HCT116 (cell line): Measurements from ENCODE around the gene SUPT20HL1. TPM values are rescaled to one million over a fixed set of nuclear protein-coding genes. Genes with fewer than 3 reads are reported as not detected.
A peak's percentile ranks its signal among the peaks of the same experiment; 100 is the strongest.

ENCODE experiments used
- ATAC-seq: fragments of 200-7000 bp; cut with Tn5 transposase; 2 replicates; pipeline ENCODE4 v1.9.1; 2020; ENCODE audit warnings: mild to moderate bottlenecking, moderate library complexity
- BruUV-seq: library from RNA; stranded (reverse); fragments of 400-500 nt; replicated peaks from 2 replicates; lab custom pipeline; 2021; lab: Mats Ljungman, UMichigan
- CTCF ChIA-PET: fragments of 300-600 bp; sonication (Branson Sonifier 250); formaldehyde crosslinking; loops from one replicate; lab custom pipeline; 2021; ENCODE audit warnings: antibody characterized with exemption; lab: Charles Lee
- POLR2A ChIA-PET: fragments of 300-600, 350-600 bp; sonication (Branson Sonifier 250); formaldehyde crosslinking; loops from one replicate; lab custom pipeline; 2021; ENCODE audit warnings: antibody characterized with exemption; lab: Charles Lee
- RAD21 ChIA-PET, 2 experiments: fragments of 300-600 bp; sonication (Branson Sonifier 250); formaldehyde crosslinking; loops; one replicate each; lab custom pipeline; 2023; ENCODE audit warnings: low total read pairs in 2 of 2; ENCODE audit not compliant: uncharacterized antibody in 2 of 2, unreplicated experiment in 2 of 2, low non-redundant PET in 1 of 2; lab: Charles Lee
- DNase-seq: peaks from one replicate; pipeline ENCODE4 v3.0.0-alpha.2; 2010; ENCODE audit warnings: low read depth, low spot score
- H2AFZ ChIP-seq: fragments of 200-600 bp; shearing (Covaris generic), sonication (generic); 2 replicates; pipeline ENCODE4 v1.6.1; 2017; ENCODE audit warnings: low read depth, mixed run types, mixed read lengths, antibody characterized with exemption, low read length; ENCODE audit not compliant: poor library complexity, severe bottlenecking
- H3K27ac ChIP-seq: 2 replicates; pipeline ENCODE4 v1.5.1; 2012; ENCODE audit warnings: low read depth, low read length
- H3K27me3 ChIP-seq: fragments of 200-600 bp; sonication (generic); 2 replicates; pipeline ENCODE4 v1.6.1; 2016; ENCODE audit warnings: mixed run types, low read length, mixed read lengths; ENCODE audit not compliant: insufficient read depth
- H3K36me3 ChIP-seq, 2 experiments: fragments of 200-500 bp in 1 of 2; fragments of 200-600 bp in 1 of 2; sonication (Bioruptor generic) in 1 of 2; sonication (generic) in 1 of 2; 2 replicates each; pipeline versions ENCODE4 v1.5.1 to v1.6.1; 2014 to 2016; ENCODE audit warnings: low read length in 2 of 2, inconsistent platforms in 1 of 2, mixed read lengths in 1 of 2, mixed run types in 1 of 2; ENCODE audit not compliant: insufficient read depth in 2 of 2, control insufficient read depth in 1 of 2
- H3K4me1 ChIP-seq, 2 experiments: fragments of 200-600 bp in 1 of 2; sonication (generic) in 1 of 2; 2 replicates each; pipeline versions ENCODE4 v1.5.1 to v1.6.1; 2012 to 2017; ENCODE audit warnings: low read length in 2 of 2, inconsistent platforms in 1 of 2, mild to moderate bottlenecking in 1 of 2, mixed read lengths in 1 of 2, mixed run types in 1 of 2, moderate library complexity in 1 of 2; ENCODE audit not compliant: insufficient read depth in 2 of 2, control insufficient read depth in 1 of 2
- H3K4me2 ChIP-seq: fragments of 200-600 bp; sonication (generic); 2 replicates; pipeline ENCODE4 v1.6.1; 2017; ENCODE audit warnings: mixed run types, low read length, mixed read lengths
- H3K4me3 ChIP-seq, 2 experiments: fragments of 200-600 bp in 1 of 2; sonication (generic) in 1 of 2; replicated peaks in 1 of 2; 2 replicates each; pipeline ENCODE4 v1.5.1; 2011 to 2016; ENCODE audit warnings: low read length in 2 of 2, control low read depth in 1 of 2, low read depth in 1 of 2, mild to moderate bottlenecking in 1 of 2, mixed read lengths in 1 of 2, mixed run types in 1 of 2
- H3K79me2 ChIP-seq: fragments of 200-600 bp; sonication (generic); 2 replicates; pipeline ENCODE4 v1.6.1; 2017; ENCODE audit warnings: mild to moderate bottlenecking, mixed run types, low read length, moderate library complexity, mixed read lengths; ENCODE audit not compliant: insufficient read depth
- H3K9ac ChIP-seq: fragments of 200-600 bp; sonication (generic); 2 replicates; pipeline ENCODE4 v1.6.1; 2016; ENCODE audit warnings: low read length, mixed read lengths
- H3K9me2 ChIP-seq: fragments of 200-600 bp; sonication (generic), shearing (Covaris generic); 2 replicates; pipeline ENCODE4 v1.6.1; 2017; ENCODE audit warnings: mixed run types, mild to moderate bottlenecking, moderate library complexity; ENCODE audit not compliant: insufficient read depth
- H3K9me3 ChIP-seq, 2 experiments: fragments of 200-500 bp in 1 of 2; fragments of 200-600 bp in 1 of 2; sonication (Bioruptor generic) in 1 of 2; sonication (generic) in 1 of 2; 2 replicates each; pipeline ENCODE4 v1.6.1; 2014 to 2017; ENCODE audit warnings: low read length in 2 of 2, mixed read lengths in 2 of 2, inconsistent platforms in 1 of 2, low read depth in 1 of 2, mild to moderate bottlenecking in 1 of 2, mixed run types in 1 of 2, moderate library complexity in 1 of 2; ENCODE audit not compliant: control insufficient read depth in 1 of 2, insufficient read depth in 1 of 2
- H4K20me1 ChIP-seq: fragments of 200-600 bp; sonication (generic), shearing (Covaris generic); 2 replicates; pipeline ENCODE4 v1.6.1; 2017; ENCODE audit warnings: mixed run types, mild to moderate bottlenecking, moderate library complexity; ENCODE audit not compliant: insufficient read depth
- FOSL1 ChIP-seq: IDR thresholded peaks from 2 replicates; pipeline ENCODE4 v1.6.1; 2012; ENCODE audit warnings: low read depth
- MAX ChIP-seq: IDR thresholded peaks from 2 replicates; pipeline ENCODE4 v1.6.1; 2012
- REST ChIP-seq: IDR thresholded peaks from 2 replicates; pipeline ENCODE4 v1.6.1; 2012; ENCODE audit warnings: low read depth
- SIN3A ChIP-seq: IDR thresholded peaks from 2 replicates; pipeline ENCODE4 v1.6.1; 2012; ENCODE audit warnings: low read depth
- intact Hi-C: fragments of 100-400 bp; cut with micrococcal nuclease; formaldehyde crosslinking; loops from 2 replicates; pipeline ENCODE4 v1.10.0; 2022
- total RNA-seq: library from RNA; stranded (reverse); gene quantifications from one replicate; pipeline ENCODE4 v1.2.1, GENCODE V29; 2021; ENCODE audit not compliant: unreplicated experiment
- TF ChIP-seq, protein P1 (sequence below), 3 experiments: fragments of 200-600 bp in 1 of 3; sonication (generic) in 1 of 3; IDR thresholded peaks in 2 of 3; conservative IDR thresholded peaks in 1 of 3; 2 replicates each; pipeline ENCODE4 v1.5.1; 2012 to 2017; ENCODE audit warnings: low read depth in 2 of 3, low read length in 2 of 3, antibody characterized with exemption in 1 of 3, borderline replicate concordance in 1 of 3, control low read depth in 1 of 3, mild to moderate bottlenecking in 1 of 3, mixed read lengths in 1 of 3, mixed run types in 1 of 3, moderate library complexity in 1 of 3; ENCODE audit not compliant: insufficient read depth in 1 of 3

SUPT20HL1 gene
- total RNA-seq, 1 experiment from 2014 or later = not detected

- TF ChIP-seq, protein P1, sequence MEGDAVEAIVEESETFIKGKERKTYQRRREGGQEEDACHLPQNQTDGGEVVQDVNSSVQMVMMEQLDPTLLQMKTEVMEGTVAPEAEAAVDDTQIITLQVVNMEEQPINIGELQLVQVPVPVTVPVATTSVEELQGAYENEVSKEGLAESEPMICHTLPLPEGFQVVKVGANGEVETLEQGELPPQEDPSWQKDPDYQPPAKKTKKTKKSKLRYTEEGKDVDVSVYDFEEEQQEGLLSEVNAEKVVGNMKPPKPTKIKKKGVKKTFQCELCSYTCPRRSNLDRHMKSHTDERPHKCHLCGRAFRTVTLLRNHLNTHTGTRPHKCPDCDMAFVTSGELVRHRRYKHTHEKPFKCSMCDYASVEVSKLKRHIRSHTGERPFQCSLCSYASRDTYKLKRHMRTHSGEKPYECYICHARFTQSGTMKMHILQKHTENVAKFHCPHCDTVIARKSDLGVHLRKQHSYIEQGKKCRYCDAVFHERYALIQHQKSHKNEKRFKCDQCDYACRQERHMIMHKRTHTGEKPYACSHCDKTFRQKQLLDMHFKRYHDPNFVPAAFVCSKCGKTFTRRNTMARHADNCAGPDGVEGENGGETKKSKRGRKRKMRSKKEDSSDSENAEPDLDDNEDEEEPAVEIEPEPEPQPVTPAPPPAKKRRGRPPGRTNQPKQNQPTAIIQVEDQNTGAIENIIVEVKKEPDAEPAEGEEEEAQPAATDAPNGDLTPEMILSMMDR (IDR thresholded peaks at IDR 0.05 in 2 of 3, conservative IDR thresholded peaks at IDR 0.05 in 1 of 3; ENCODE audit: borderline replicate concordance in 1 of 3, insufficient read depth in 1 of 3, low read depth in 2 of 3, low read length in 2 of 3) = no peak
- TF ChIP-seq FOSL1 (no peak), SIN3A (no peak)
These were observed 12.6 kb upstream of the SUPT20HL1 start (continued) for GRCh38 chrX:24347881-24348280.

- Histone ChIP-seq H3K4me3 (no peak overlapping the region), H3K79me2 (no peaks in the 10 kb centered on the region), H3K9me3 (no peaks in the 10 kb centered on the region), H4K20me1 (no peaks in the 10 kb centered on the region), H3K9me2 (no peaks in the 10 kb centered on the region), H2AFZ (no peak overlapping the region), H3K4me2 (no peak overlapping the region), H3K4me1 (no peaks in the 10 kb centered on the region; a peak in 1 of 4 replicates), H3K27ac (no peak overlapping the region), H3K9ac (no peak overlapping the region), H3K36me3 (no peaks in the 10 kb centered on the region), H3K27me3 (no peaks in the 10 kb centered on the region)
- ChIA-PET CTCF (no interaction called here), POLR2A (no interaction called here), RAD21 (no interaction called here)
- TF ChIP-seq MAX (no peak), REST (peak; percentile 31)
- intact Hi-C loops = no loop called here
- no TSS peak for BruUV-seq
- DNase-seq = no peak
- ATAC-seq = no peak; the same call in 1 of the 2 replicates
These were observed 10.2 kb upstream of the SUPT20HL1 start for GRCh38 chrX:24350217-24350616.
